GM21529 (cell line): Measurements from ENCODE around the gene LY6G5C.
A peak's percentile ranks its signal among the peaks of the same experiment; 100 is the strongest.

Experiments used
- ATAC-seq: cut with Tn5 transposase; IDR thresholded peaks from one replicate; pipeline ENCODE4 v1.9.1; 2021; ENCODE audit not compliant: unreplicated experiment

Gene LY6G5C

GRCh38 chr6:31691564-31692108, 10.8 kb upstream of the LY6G5C start:
- ATAC-seq: no peak

DNA sequence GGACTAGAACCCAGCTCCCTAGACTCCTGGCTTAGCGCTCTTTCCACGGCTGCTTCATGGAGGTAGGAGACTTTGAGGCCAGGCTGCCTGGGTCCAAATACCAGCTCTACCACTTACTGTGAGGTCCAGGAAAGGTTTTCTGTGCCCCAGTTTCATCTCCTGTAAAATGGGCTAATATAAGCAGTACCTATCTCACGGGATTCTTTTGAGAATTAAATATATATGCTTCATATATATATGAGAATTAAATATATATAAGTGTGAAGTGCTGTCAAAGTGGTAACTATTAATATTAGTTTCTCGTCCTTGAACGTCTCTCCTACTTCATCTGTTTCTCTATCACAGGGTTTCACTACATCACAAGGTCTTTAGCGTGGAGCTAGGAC, 10.2 kb upstream of the LY6G5C start:
- no peak for ATAC-seq

- ATAC-seq: no peak
These were observed 9.6 kb upstream of the LY6G5C start for GRCh38 chr6:31690231-31691077.

GRCh38 chr6:31689249-31690110, 8.6 kb upstream of the LY6G5C start:
- ATAC-seq: no peak

GRCh38 chr6:31687860-31688693, 7.2 kb upstream of the LY6G5C start:
- ATAC-seq: no peak

GRCh38 chr6:31687321-31687720, 6.5 kb upstream of the LY6G5C start:
- no peak for ATAC-seq

DNA sequence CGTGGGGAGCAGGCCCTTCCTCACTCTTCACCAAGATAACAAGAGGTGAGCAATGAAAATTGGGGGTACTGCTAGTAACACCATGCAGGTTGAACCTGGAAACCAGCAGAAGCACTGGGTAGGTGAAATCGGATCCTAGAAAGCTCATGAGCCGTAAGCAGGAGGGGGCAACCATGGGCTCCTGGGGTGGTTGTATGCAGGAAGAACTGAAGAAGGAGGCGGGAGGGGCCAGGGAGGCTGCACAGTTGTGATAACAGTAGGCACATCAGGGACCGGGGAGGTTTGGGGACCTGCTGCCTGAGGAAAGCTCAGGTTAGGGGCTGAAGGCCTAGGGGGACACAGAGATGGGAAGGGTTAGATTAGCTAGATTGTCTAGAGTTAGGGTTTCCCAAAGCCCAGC, 5.6 kb upstream of the LY6G5C start:
- ATAC-seq: no peak

- ATAC-seq: no peak
These were observed 2.7 kb upstream of the LY6G5C start for GRCh38 chr6:31683591-31683990.

DNA sequence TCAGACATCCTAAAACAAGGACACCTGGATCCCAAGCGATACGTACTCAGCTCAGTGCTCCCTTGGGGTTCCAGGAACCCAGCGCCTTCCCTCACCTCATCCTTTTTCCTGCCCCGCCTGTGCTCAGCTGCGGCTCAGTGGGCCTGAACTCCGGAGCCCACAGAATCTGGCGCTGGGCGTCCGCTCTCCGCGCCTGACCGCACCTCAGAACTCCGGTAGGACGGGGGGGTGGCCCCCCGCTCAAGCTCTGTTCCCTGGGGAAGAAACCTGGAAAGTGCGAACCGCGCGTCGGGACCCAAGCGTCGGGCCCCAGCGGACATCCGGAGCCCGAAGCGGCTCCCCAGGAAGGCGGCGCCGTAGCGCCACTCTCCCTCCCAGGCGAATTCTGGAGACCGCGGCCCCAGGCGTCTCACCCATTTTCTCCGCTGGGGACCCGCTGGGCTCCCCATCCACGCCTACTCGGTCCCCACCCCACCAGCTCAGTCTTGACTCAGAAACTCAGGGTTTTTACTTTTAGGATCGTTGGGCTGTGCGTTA, 336 bp upstream of the LY6G5C start:
- ATAC-seq: no peak

DNA sequence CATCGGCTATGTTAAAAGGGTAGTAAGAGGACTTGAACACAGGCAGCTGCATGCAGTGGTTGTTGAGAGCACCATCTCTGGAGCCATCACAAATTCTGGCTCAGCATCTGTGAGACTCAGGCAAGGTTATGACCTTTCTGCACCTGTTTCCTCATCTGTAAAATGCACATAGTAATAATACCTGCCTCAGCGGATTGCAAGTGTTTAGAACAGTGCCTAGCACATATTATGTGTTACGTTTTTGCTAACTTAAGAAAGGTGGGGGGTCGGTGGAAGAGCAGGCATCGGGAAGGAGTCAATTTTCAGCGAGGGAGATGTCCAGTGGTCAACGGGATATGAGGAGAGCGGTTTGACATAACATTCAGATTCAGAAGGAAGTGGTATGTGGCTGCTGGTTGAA, 2.9 kb downstream of the LY6G5C start:
- ATAC-seq: no peak

- no peak for ATAC-seq
These were observed 4.0 kb downstream of the LY6G5C start for GRCh38 chr6:31676904-31677303.

GRCh38 chr6:31676322-31676903, 4.5 kb downstream of the LY6G5C start:
- ATAC-seq: no peak

- no peak for ATAC-seq
These were observed 11.2 kb downstream of the LY6G5C start, which contains the start of gene LY6G5B for GRCh38 chr6:31669676-31670075. TSS of gene LY6G5B (plus strand) at chr6:31669976. CDS start at chr6:31670951, 975 bp downstream.

- ATAC-seq: no peak
These were observed 14.4 kb downstream of the LY6G5C start for GRCh38 chr6:31666337-31666965.

GRCh38 chr6:31665501-31666336, 15.1 kb downstream of the LY6G5C start, which contains the start of gene CSNK2B:
TSS of gene CSNK2B (plus strand) at chr6:31666080. CDS start at chr6:31666832, 752 bp downstream.
- peak; percentile 66 for ATAC-seq

GRCh38 chr6:31664790-31665500, 15.9 kb downstream of the LY6G5C start, which contains the start of gene GPANK1:
TSS of gene GPANK1 (minus strand) at chr6:31664997. CDS start at chr6:31664478, 519 bp downstream.
- ATAC-seq: peak; percentile 32

GRCh38 chr6:31663961-31664789, 16.7 kb downstream of the LY6G5C start:
- ATAC-seq: no peak
